AML-193 (cell line): ENCODE data around the gene STRIP2.
A peak's percentile ranks its signal among the peaks of the same experiment; 100 is the strongest.
"Not testable (repeated sequence)": the region's sequence is repeated elsewhere in the genome, so short reads cannot be mapped to it uniquely, and the experiment has no call there.

Experiments used
- DNase-seq, 2 experiments: peaks; one replicate each; lab custom pipeline; 2025; lab: John Stamatoyannopoulos, UW

Gene STRIP2

GRCh38 chr7:129421717-129422250, 12.4 kb upstream of the STRIP2 start:
- no peak for DNase-seq

GRCh38 chr7:129422727-129423126, 11.5 kb upstream of the STRIP2 start:
- no peak for DNase-seq

GRCh38 chr7:129423700-129424410, 10.4 kb upstream of the STRIP2 start:
- DNase-seq, result no peak

GRCh38 chr7:129426482-129426881, 7.8 kb upstream of the STRIP2 start:
- DNase-seq, result no peak

GRCh38 chr7:129427526-129428045, 6.6 kb upstream of the STRIP2 start:
- DNase-seq, result no peak

- no peak for DNase-seq
These were observed 2.2 kb upstream of the STRIP2 start for GRCh38 chr7:129431911-129432643.

GRCh38 chr7:129434675-129435318, 565 bp downstream of the STRIP2 start:
- no peak for DNase-seq

- no peak for DNase-seq
These were observed 1.2 kb downstream of the STRIP2 start for GRCh38 chr7:129435414-129435829.

- no peak for DNase-seq
These were observed 2.2 kb downstream of the STRIP2 start for GRCh38 chr7:129436335-129436923.

GRCh38 chr7:129437190-129437589, 3.0 kb downstream of the STRIP2 start:
- DNase-seq, result no peak

GRCh38 chr7:129438281-129438838, 4.1 kb downstream of the STRIP2 start:
- no peak for DNase-seq

GRCh38 chr7:129438839-129439651, 4.8 kb downstream of the STRIP2 start:
- DNase-seq, result peak; percentile 37 to 53

- DNase-seq, result no peak
These were observed 5.9 kb downstream of the STRIP2 start for GRCh38 chr7:129439963-129440625.

GRCh38 chr7:129443612-129444011, 9.4 kb downstream of the STRIP2 start:
- DNase-seq, result no peak

GRCh38 chr7:129444776-129445175, 10.5 kb downstream of the STRIP2 start:
- DNase-seq, result not testable (repeated sequence)

GRCh38 chr7:129446925-129447324, 12.7 kb downstream of the STRIP2 start:
- DNase-seq, result not testable (repeated sequence)

- not testable (repeated sequence) for DNase-seq
These were observed 13.2 kb downstream of the STRIP2 start for GRCh38 chr7:129447445-129447844.

GRCh38 chr7:129448608-129449007, 14.4 kb downstream of the STRIP2 start:
- not testable (repeated sequence) for DNase-seq

- no peak for DNase-seq
These were observed 16.1 kb downstream of the STRIP2 start for GRCh38 chr7:129450295-129450694.

- no peak for DNase-seq
These were observed 18.5 kb downstream of the STRIP2 start for GRCh38 chr7:129452589-129453231.
